HepG2 (cell line): Measurements from ENCODE around the gene NBR1. TPM values are rescaled to one million over a fixed set of nuclear protein-coding genes. Genes with fewer than 3 reads are reported as not detected.

Source experiments
- AKNA ChIP-seq: sonication (generic); formaldehyde crosslinking; IDR thresholded peaks from 2 replicates; pipeline ENCODE4 v1.4.0; 2020; ENCODE audit warnings: missing genetic modification reagents, borderline replicate concordance
- ATAD3A ChIP-seq: sonication (generic); formaldehyde crosslinking; IDR thresholded peaks from 2 replicates; pipeline ENCODE4 v1.4.0; 2020; ENCODE audit warnings: missing genetic modification reagents
- ELF3 ChIP-seq: IDR thresholded peaks from 2 replicates; pipeline ENCODE4 v1.6.1; 2016; ENCODE audit warnings: missing genetic modification reagents, missing compliant biosample characterization
- FOSL1 ChIP-seq: sonication (generic); formaldehyde crosslinking; IDR thresholded peaks from 2 replicates; pipeline ENCODE4 v1.9.0; 2021; ENCODE audit warnings: missing genetic modification reagents, borderline replicate concordance
- GATAD2A ChIP-seq: IDR thresholded peaks from 2 replicates; pipeline ENCODE4 v1.6.1; 2016
- GMEB2 ChIP-seq: IDR thresholded peaks from 2 replicates; pipeline ENCODE4 v1.6.1; 2016; ENCODE audit warnings: missing biosample characterization, missing genetic modification reagents, low read depth
- JARID2 ChIP-seq: sonication (generic); formaldehyde crosslinking; IDR thresholded peaks from 2 replicates; pipeline ENCODE4 v1.8.1; 2023; ENCODE audit warnings: missing genetic modification reagents, inconsistent platforms; ENCODE audit not compliant: insufficient replicate concordance
- KLF15 ChIP-seq: sonication (generic); formaldehyde crosslinking; IDR thresholded peaks from 2 replicates; pipeline ENCODE4 v1.8.1; 2023; ENCODE audit warnings: borderline replicate concordance, mild to moderate bottlenecking, inconsistent platforms, missing genetic modification reagents, mixed read lengths
- MATR3 ChIP-seq: sonication (generic); formaldehyde crosslinking; IDR thresholded peaks from 2 replicates; pipeline ENCODE4 v1.4.0; 2020; ENCODE audit warnings: missing genetic modification reagents
- MYC ChIP-seq: sonication (generic); formaldehyde crosslinking; IDR thresholded peaks from 2 replicates; pipeline ENCODE4 v1.9.0; 2021; ENCODE audit warnings: missing genetic modification reagents, borderline replicate concordance
- NFKBIZ ChIP-seq: IDR thresholded peaks from 2 replicates; pipeline ENCODE4 v1.6.1; 2018; ENCODE audit warnings: missing genetic modification reagents, missing compliant biosample characterization
- NR3C1 ChIP-seq: sonication (generic); formaldehyde crosslinking; IDR thresholded peaks from 2 replicates; pipeline ENCODE4 v1.4.0; 2020; ENCODE audit warnings: missing genetic modification reagents
- PCBP1 ChIP-seq: fragments of 200-400 bp; formaldehyde crosslinking; IDR thresholded peaks from 2 replicates; pipeline ENCODE4 v1.6.1; 2017; ENCODE audit warnings: mild to moderate bottlenecking, low read depth, low read length, borderline replicate concordance
- PHF8 ChIP-seq: sonication (generic); formaldehyde crosslinking; IDR thresholded peaks from 2 replicates; pipeline ENCODE4 v1.5.0; 2020; ENCODE audit warnings: missing genetic modification reagents
- RARA ChIP-seq: IDR thresholded peaks from 2 replicates; pipeline ENCODE4 v1.6.1; 2016; ENCODE audit warnings: missing genetic modification reagents, missing compliant biosample characterization
- RFXAP ChIP-seq: sonication (generic); formaldehyde crosslinking; IDR thresholded peaks from 2 replicates; pipeline ENCODE4 v1.4.0; 2020; ENCODE audit warnings: missing genetic modification reagents, borderline replicate concordance
- ZBTB33 ChIP-seq: sonication (generic); formaldehyde crosslinking; IDR thresholded peaks from 2 replicates; pipeline ENCODE4 v1.4.0; 2020; ENCODE audit warnings: missing genetic modification reagents
- ZFP1 ChIP-seq: IDR thresholded peaks from 2 replicates; pipeline ENCODE4 v1.6.1; 2016
- ZKSCAN8 ChIP-seq: IDR thresholded peaks from 2 replicates; pipeline ENCODE4 v1.6.1; 2016; ENCODE audit warnings: borderline replicate concordance, missing genetic modification reagents, missing compliant biosample characterization
- ZNF160 ChIP-seq: sonication (generic); formaldehyde crosslinking; IDR thresholded peaks from 2 replicates; pipeline ENCODE4 v1.8.0; 2022; ENCODE audit warnings: mild to moderate bottlenecking, inconsistent platforms, missing genetic modification reagents
- ZNF7 ChIP-seq: IDR thresholded peaks from 2 replicates; pipeline ENCODE4 v1.6.1; 2016; ENCODE audit warnings: missing biosample characterization, missing genetic modification reagents
- ZNF720 ChIP-seq: sonication (generic); formaldehyde crosslinking; IDR thresholded peaks from 2 replicates; pipeline ENCODE4 v1.4.0; 2020; ENCODE audit warnings: missing genetic modification reagents
- ZNF768 ChIP-seq: sonication (generic); formaldehyde crosslinking; IDR thresholded peaks from 2 replicates; pipeline ENCODE4 v1.4.0; 2020; ENCODE audit warnings: missing genetic modification reagents
- polyA plus RNA-seq, 8 experiments: library from polyadenylated mRNA; depleted of rRNA in 3 of 8; stranded (reverse) in 7 of 8; unstranded in 1 of 8; fragments of >200 nt; fragmentation: Illumina TruSeq in 4 of 8; extraction: Trizol in 4 of 8; gene quantifications; 2 replicates each; pipeline versions ENCODE4 v1.2.1 to v1.2.3, GENCODE V29; 2011 to 2016; ENCODE audit warnings: low read depth in 4 of 8, missing spikeins in 1 of 8, mixed read lengths in 1 of 8; ENCODE audit not compliant: insufficient read depth in 1 of 8
- total RNA-seq, 5 experiments: library from RNA; depleted of rRNA; stranded (reverse); fragments of >200 nt; fragmentation: Illumina TruSeq; extraction: Trizol; gene quantifications; 2 replicates each; pipeline ENCODE4 v1.2.3, GENCODE V29; 2016; ENCODE audit warnings: low read depth in 1 of 5

The NBR1 gene
- total and polyA plus RNA-seq, 2 of the 13 experiments (the other 11 are each of a cell fraction or from before 2014, with no cell fraction given), result 51.7 to 121 TPM

- TF ChIP-seq RARA (CRISPR knock-in tag), result peak; percentile 23; the same call in 1 of the 2 replicates
- TF ChIP-seq PHF8 (CRISPR knock-in tag), result peak; percentile 40; the same call in 1 of the 2 replicates
- 0 out of 2 replicates have a peak, but pooled peaks have one; percentile 43 for TF ChIP-seq ZNF7
- peak; percentile 95 for TF ChIP-seq JARID2 (CRISPR knock-in tag)
- peak; percentile 62; the same call in 1 of the 2 replicates for TF ChIP-seq RFXAP (CRISPR knock-in tag)
- TF ChIP-seq ZNF768, result peak; percentile 77; the same call in 1 of the 2 replicates
- 0 out of 2 replicates have a peak, but pooled peaks have one; percentile 19 for TF ChIP-seq AKNA (CRISPR knock-in tag)
- peak; percentile 82; the same call in 1 of the 2 replicates for TF ChIP-seq ZFP1
- TF ChIP-seq MATR3 (CRISPR knock-in tag), result 0 out of 2 replicates have a peak, but pooled peaks have one; percentile 89
- TF ChIP-seq ZNF160, result 0 out of 2 replicates have a peak, but pooled peaks have one; percentile 75
- peak; percentile 88; the same call in 1 of the 2 replicates for TF ChIP-seq NFKBIZ (CRISPR knock-in tag)
- TF ChIP-seq PCBP1, result peak; percentile 36; the same call in 1 of the 2 replicates
- 0 out of 2 replicates have a peak, but pooled peaks have one; percentile 51 for TF ChIP-seq ZKSCAN8
- peak; percentile 24; the same call in 1 of the 2 replicates for TF ChIP-seq MYC (CRISPR knock-in tag)
- TF ChIP-seq GATAD2A, result peak; percentile 54; the same call in 1 of the 2 replicates
- TF ChIP-seq ELF3 (CRISPR knock-in tag), result peak; percentile 54
- TF ChIP-seq ZBTB33 (CRISPR knock-in tag), result peak; percentile 61
- TF ChIP-seq NR3C1 (CRISPR knock-in tag), result peak; percentile 6; the same call in 1 of the 2 replicates
- peak; percentile 94 for TF ChIP-seq ZNF720 (CRISPR knock-in tag)
- peak; percentile 58 for TF ChIP-seq GMEB2 (CRISPR knock-in tag)
- TF ChIP-seq ATAD3A, result peak; percentile 95; the same call in 1 of the 2 replicates
- TF ChIP-seq FOSL1 (CRISPR knock-in tag), result 0 out of 2 replicates have a peak, but pooled peaks have one; percentile 10
- TF ChIP-seq KLF15 (CRISPR knock-in tag), result peak; percentile 29; the same call in 1 of the 2 replicates
Observed at GRCh38 chr17:43232021-43232699, 61.1 kb downstream of the NBR1 start (continued).
